ENCODE data around the gene COA5.

The COA5 gene

GRCh38 chr2:98623657-98624056 is 15.3 kb upstream of the COA5 start:
- no peak for TF ChIP-seq GATA2 (IDR thresholded peaks at IDR 0.05; ENCODE audit: low read depth, low read length)
- no peak for TF ChIP-seq GATA3 (IDR thresholded peaks at IDR 0.05; ENCODE audit: low read depth, low read length)

DNA sequence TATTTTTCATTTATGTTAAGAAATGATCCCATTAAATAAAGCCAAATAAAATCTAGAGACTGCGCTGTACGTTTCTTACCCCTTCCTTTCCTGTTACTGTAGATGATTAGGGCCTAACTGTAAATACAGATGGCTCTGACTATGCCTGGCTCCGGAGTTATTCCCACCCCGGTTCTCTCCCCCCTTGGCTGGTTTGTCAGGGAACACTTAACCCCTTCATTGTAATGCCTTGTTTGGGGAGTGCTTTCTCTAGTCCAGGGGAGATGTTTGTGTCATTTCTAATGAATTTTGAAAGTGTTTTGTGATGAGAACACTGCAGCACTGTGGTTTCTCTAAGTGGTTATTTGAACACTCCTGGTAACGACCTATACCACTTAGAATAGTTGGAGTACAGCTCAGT is 8.8 kb upstream of the COA5 start:
- no peak for TF ChIP-seq GATA3 (IDR thresholded peaks at IDR 0.05; ENCODE audit: low read depth, low read length)
- no peak for TF ChIP-seq GATA2 (IDR thresholded peaks at IDR 0.05; ENCODE audit: low read depth, low read length)

DNA sequence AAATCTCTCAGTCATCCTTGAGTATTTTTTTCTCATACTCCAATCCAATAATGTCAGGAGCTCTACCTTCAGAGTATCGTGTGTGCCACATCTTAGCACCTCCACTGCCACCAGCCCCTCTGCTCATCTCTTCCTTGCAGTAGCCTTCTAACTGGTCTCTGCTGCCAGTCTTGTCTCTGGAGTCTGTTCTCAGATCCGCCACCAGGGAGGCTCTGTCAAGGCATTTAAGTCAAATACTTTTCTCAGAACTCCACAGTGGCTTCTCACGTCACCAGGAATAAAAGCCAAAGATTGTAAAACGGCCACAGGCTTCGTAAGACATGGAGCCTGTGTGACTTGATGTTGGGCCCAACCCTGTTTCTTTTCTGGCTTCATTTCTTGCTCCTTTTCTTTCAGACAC is 7.2 kb upstream of the COA5 start:
- no peak for TF ChIP-seq GATA2 (IDR thresholded peaks at IDR 0.05; ENCODE audit: low read depth, low read length)
- no peak for TF ChIP-seq GATA3 (IDR thresholded peaks at IDR 0.05; ENCODE audit: low read depth, low read length)

- no peak for TF ChIP-seq GATA2 (IDR thresholded peaks at IDR 0.05; ENCODE audit: low read depth, low read length)
Measured at GRCh38 chr2:98614024-98614739, 5.9 kb upstream of the COA5 start.

GRCh38 chr2:98608962-98609604 is 771 bp upstream of the COA5 start:
- TF ChIP-seq GATA2 (IDR thresholded peaks at IDR 0.05; ENCODE audit: low read depth, low read length): no peak
- no peak for TF ChIP-seq GATA3 (IDR thresholded peaks at IDR 0.05; ENCODE audit: low read depth, low read length)

GRCh38 chr2:98607741-98608115 is 584 bp downstream of the COA5 start:
- TF ChIP-seq GATA2 (IDR thresholded peaks at IDR 0.05; ENCODE audit: low read depth, low read length): no peak
- no peak for TF ChIP-seq GATA3 (IDR thresholded peaks at IDR 0.05; ENCODE audit: low read depth, low read length)

DNA sequence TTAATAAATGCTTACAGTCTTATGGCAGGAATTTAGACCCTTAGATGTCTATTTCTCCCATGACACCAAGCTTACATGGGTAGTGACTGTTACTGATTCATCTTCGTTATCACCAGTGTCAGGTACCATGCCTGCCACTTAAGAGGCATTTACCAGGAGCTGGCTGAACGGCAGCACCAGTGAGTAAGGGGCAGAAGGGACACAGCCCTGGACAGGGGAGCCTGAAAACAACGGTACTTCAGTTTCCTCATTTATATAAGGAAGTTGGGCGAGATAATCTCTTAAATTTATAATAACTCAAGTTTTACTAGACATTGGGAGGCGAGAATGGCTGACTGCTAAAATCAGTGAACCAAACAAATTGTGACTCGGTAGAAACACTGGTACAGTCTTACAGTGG is 1.2 kb downstream of the COA5 start:
- TF ChIP-seq GATA2 (IDR thresholded peaks at IDR 0.05; ENCODE audit: low read depth, low read length): no peak
- no peak for TF ChIP-seq GATA3 (IDR thresholded peaks at IDR 0.05; ENCODE audit: low read depth, low read length)

DNA sequence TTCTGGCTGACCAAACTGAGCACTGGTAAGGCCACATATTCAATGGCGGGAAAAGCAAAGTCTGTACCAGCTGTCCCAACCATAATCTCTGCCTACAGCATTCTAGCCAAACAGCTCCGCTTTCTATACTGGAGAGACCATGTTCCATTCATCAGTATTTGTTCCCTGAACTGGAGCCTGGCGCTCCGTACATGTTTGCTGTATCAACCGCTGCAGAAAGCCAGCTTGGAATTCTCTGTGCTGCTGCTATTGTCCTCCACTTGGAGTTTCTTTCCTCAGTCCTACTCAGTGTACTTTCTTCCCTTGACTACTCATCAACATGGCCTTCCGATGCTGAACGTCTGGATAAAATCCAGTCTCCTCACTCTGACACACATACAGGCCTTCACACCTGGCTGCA is 1.9 kb downstream of the COA5 start:
- TF ChIP-seq GATA3 (IDR thresholded peaks at IDR 0.05; ENCODE audit: low read depth, low read length): no peak
- no peak for TF ChIP-seq GATA2 (IDR thresholded peaks at IDR 0.05; ENCODE audit: low read depth, low read length)

GRCh38 chr2:98605076-98605475 is 3.2 kb downstream of the COA5 start:
- TF ChIP-seq GATA3 (IDR thresholded peaks at IDR 0.05; ENCODE audit: low read depth, low read length) (no peak), GATA2 (IDR thresholded peaks at IDR 0.05; ENCODE audit: low read depth, low read length) (no peak)

DNA sequence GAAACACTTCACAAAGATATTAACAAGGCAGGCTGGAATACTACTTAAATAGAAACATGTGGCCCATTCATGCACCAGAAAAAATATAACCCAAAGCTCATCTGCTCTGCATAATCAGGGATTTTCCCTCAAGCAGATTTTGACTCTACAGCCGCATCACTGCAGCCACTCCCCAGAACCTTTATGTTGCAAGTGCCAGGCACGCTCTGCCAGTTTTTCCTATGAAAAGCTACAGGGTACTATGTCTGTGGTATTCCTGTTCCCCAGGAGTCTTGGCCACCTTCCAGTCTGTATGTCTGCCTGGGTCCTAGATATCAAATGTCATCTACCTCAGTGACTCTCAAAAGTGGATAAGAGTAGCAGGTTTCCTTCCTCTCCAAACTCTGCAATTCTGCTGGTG is 3.8 kb downstream of the COA5 start:
- no peak for TF ChIP-seq GATA2 (IDR thresholded peaks at IDR 0.05; ENCODE audit: low read depth, low read length)
- TF ChIP-seq GATA3 (IDR thresholded peaks at IDR 0.05; ENCODE audit: low read depth, low read length): no peak

GRCh38 chr2:98601532-98602132 is 6.7 kb downstream of the COA5 start:
- TF ChIP-seq GATA2 (IDR thresholded peaks at IDR 0.05; ENCODE audit: low read depth, low read length): no peak
- no peak for TF ChIP-seq GATA3 (IDR thresholded peaks at IDR 0.05; ENCODE audit: low read depth, low read length)

- no peak for TF ChIP-seq GATA3 (IDR thresholded peaks at IDR 0.05; ENCODE audit: low read depth, low read length)
- no peak for TF ChIP-seq GATA2 (IDR thresholded peaks at IDR 0.05; ENCODE audit: low read depth, low read length)
Measured at GRCh38 chr2:98598781-98599428, 9.4 kb downstream of the COA5 start.

DNA sequence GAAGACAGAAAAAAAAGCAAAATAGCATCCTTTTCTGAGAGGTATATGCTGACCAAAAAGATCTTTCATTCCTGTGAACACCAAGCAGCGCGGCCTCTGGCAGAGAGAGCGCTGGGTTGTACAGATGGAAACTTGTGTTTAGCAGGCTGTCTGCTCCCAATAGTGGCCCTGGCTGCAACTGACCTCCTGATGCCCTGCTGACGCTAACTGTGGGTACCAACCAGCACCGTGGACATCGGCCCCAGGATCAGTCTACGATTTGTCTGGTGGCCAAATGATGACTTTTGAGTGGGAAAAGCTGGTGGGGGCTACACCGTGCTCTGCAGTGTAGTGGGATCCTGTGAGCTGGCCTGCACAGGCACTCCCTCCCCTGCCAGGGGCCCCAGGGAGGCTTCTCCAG is 15.7 kb downstream of the COA5 start:
- TF ChIP-seq GATA3 (IDR thresholded peaks at IDR 0.05; ENCODE audit: low read depth, low read length): no peak

- no peak for TF ChIP-seq GATA3 (IDR thresholded peaks at IDR 0.05; ENCODE audit: low read depth, low read length)
- TF ChIP-seq GATA2 (IDR thresholded peaks at IDR 0.05; ENCODE audit: low read depth, low read length): no peak
Measured at GRCh38 chr2:98589489-98589888, 18.8 kb downstream of the COA5 start.
